HepG2 (cell line): Measurements from ENCODE around the gene PRR12. TPM values are rescaled to one million over a fixed set of nuclear protein-coding genes. Genes with fewer than 3 reads are reported as not detected.

Source experiments
- EHMT2 ChIP-seq: fragments of 200-600 bp; sonication (generic); IDR thresholded peaks from 2 replicates; pipeline ENCODE4 v1.7.0; 2017; ENCODE audit warnings: antibody characterized with exemption, low read depth, low read length, borderline replicate concordance
- SKI ChIP-seq: fragments of 450-650 bp; IDR thresholded peaks from one replicate; pipeline ENCODE4 v1.6.1; 2018; ENCODE audit warnings: mild to moderate bottlenecking; ENCODE audit not compliant: partially characterized antibody
- SYNCRIP ChIP-seq: fragments of 200-400 bp; formaldehyde crosslinking; IDR thresholded peaks from 2 replicates; pipeline ENCODE4 v1.6.1; 2018; ENCODE audit warnings: mild to moderate bottlenecking, low read depth, low read length; ENCODE audit not compliant: insufficient read depth
- U2AF2 ChIP-seq: fragments of 200-400 bp; formaldehyde crosslinking; IDR thresholded peaks from 2 replicates; pipeline ENCODE4 v1.6.1; 2017; ENCODE audit warnings: low read depth, mild to moderate bottlenecking, low read length
- ZNF274 ChIP-seq: sonication (generic); formaldehyde crosslinking; IDR thresholded peaks from 2 replicates; pipeline ENCODE4 v1.5.1; 2020; ENCODE audit warnings: mild to moderate bottlenecking, missing genetic modification reagents
- ZNF468 ChIP-seq: sonication (generic); formaldehyde crosslinking; IDR thresholded peaks from 2 replicates; pipeline ENCODE4 v1.8.0; 2022; ENCODE audit warnings: mild to moderate bottlenecking, moderate library complexity, missing genetic modification reagents
- ZNF550 ChIP-seq: sonication (generic); formaldehyde crosslinking; IDR thresholded peaks from 2 replicates; pipeline ENCODE4 v1.4.0; 2020; ENCODE audit warnings: mild to moderate bottlenecking, missing genetic modification reagents, borderline replicate concordance
- ZNF556 ChIP-seq: sonication (generic); formaldehyde crosslinking; IDR thresholded peaks from 2 replicates; pipeline ENCODE4 v1.4.0; 2020; ENCODE audit warnings: mild to moderate bottlenecking, missing genetic modification reagents, borderline replicate concordance
- ZNF678 ChIP-seq: sonication (generic); formaldehyde crosslinking; IDR thresholded peaks from 2 replicates; pipeline ENCODE4 v1.4.0; 2020; ENCODE audit warnings: mild to moderate bottlenecking, missing genetic modification reagents
- polyA plus RNA-seq, 8 experiments: library from polyadenylated mRNA; depleted of rRNA in 3 of 8; stranded (reverse) in 7 of 8; unstranded in 1 of 8; fragments of >200 nt; fragmentation: Illumina TruSeq in 4 of 8; extraction: Trizol in 4 of 8; gene quantifications; 2 replicates each; pipeline versions ENCODE4 v1.2.1 to v1.2.3, GENCODE V29; 2011 to 2016; ENCODE audit warnings: low read depth in 4 of 8, missing spikeins in 1 of 8, mixed read lengths in 1 of 8; ENCODE audit not compliant: insufficient read depth in 1 of 8
- total RNA-seq, 5 experiments: library from RNA; depleted of rRNA; stranded (reverse); fragments of >200 nt; fragmentation: Illumina TruSeq; extraction: Trizol; gene quantifications; 2 replicates each; pipeline ENCODE4 v1.2.3, GENCODE V29; 2016; ENCODE audit warnings: low read depth in 1 of 5
- TF ChIP-seq, protein P1 (sequence below): sonication (generic); formaldehyde crosslinking; conservative IDR thresholded peaks from 2 replicates; pipeline ENCODE4 v1.5.0; 2020; ENCODE audit warnings: missing genetic modification reagents
- TF ChIP-seq, protein P2 (sequence below): sonication (generic); formaldehyde crosslinking; IDR thresholded peaks from 2 replicates; pipeline ENCODE4 v1.5.0; 2020; ENCODE audit warnings: mild to moderate bottlenecking, missing genetic modification reagents, borderline replicate concordance
- TF ChIP-seq, protein P3 (sequence below): sonication (generic); formaldehyde crosslinking; IDR thresholded peaks from 2 replicates; pipeline ENCODE4 v1.4.0; 2020; ENCODE audit warnings: missing genetic modification reagents
- TF ChIP-seq, protein P4 (sequence below): sonication (generic); formaldehyde crosslinking; IDR thresholded peaks from 2 replicates; pipeline ENCODE4 v1.8.1; 2023; ENCODE audit warnings: mild to moderate bottlenecking, missing genetic modification reagents
- TF ChIP-seq, protein P5 (sequence below): sonication (generic); formaldehyde crosslinking; IDR thresholded peaks from 2 replicates; pipeline ENCODE4 v1.4.0; 2020; ENCODE audit warnings: missing genetic modification reagents

PRR12 gene
- total and polyA plus RNA-seq, 2 of the 13 experiments (the other 11 are each of a cell fraction or from before 2014, with no cell fraction given): 0.62 to 1.5 TPM

DNA sequence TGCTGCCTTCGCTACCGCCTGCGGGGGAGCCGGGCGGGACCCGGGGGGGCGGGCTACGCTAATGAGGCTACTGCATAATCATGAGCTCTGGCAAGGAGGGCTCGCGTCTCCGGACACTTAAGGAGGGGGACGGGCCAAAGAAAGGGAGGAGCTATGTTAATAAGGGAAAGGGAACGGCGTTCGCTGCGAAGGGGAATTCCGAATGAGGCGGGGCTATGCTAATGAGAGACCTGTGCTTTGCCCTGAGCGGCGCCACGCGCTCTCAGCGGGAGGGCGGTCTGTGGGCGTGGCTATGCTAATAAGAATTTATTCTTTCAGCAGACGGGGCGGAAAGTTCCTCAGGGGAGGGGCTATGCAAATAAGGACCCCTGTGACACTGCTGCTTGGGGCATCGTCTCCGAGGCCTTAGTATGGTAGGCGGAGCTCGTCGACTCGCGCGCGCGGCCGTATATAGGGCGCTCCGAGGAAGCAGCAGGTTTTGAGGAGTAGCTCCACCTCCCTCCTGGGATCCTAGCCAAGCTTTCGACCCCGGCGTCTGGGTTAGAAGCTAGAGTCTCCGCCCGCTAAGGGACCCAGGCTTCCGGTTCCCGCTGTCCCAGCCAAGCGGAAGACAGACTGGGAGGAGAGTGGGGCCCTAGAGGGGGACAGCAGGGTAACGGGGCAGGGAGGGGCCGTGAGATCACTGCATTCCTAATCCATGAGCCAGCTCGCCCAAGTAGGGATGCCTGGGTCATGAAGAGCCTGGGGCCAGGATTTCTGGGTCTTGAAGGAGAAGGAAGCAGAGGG is 49.3 kb downstream of the PRR12 start, which contains the start of gene RRAS (continued):
- TF ChIP-seq, protein P1, sequence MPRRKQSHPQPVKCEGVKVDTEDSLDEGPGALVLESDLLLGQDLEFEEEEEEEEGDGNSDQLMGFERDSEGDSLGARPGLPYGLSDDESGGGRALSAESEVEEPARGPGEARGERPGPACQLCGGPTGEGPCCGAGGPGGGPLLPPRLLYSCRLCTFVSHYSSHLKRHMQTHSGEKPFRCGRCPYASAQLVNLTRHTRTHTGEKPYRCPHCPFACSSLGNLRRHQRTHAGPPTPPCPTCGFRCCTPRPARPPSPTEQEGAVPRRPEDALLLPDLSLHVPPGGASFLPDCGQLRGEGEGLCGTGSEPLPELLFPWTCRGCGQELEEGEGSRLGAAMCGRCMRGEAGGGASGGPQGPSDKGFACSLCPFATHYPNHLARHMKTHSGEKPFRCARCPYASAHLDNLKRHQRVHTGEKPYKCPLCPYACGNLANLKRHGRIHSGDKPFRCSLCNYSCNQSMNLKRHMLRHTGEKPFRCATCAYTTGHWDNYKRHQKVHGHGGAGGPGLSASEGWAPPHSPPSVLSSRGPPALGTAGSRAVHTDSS (CRISPR knock-in tag): no peak
- TF ChIP-seq ZNF468 (CRISPR knock-in tag): no peak
- TF ChIP-seq SYNCRIP: no peak
- TF ChIP-seq, protein P2, sequence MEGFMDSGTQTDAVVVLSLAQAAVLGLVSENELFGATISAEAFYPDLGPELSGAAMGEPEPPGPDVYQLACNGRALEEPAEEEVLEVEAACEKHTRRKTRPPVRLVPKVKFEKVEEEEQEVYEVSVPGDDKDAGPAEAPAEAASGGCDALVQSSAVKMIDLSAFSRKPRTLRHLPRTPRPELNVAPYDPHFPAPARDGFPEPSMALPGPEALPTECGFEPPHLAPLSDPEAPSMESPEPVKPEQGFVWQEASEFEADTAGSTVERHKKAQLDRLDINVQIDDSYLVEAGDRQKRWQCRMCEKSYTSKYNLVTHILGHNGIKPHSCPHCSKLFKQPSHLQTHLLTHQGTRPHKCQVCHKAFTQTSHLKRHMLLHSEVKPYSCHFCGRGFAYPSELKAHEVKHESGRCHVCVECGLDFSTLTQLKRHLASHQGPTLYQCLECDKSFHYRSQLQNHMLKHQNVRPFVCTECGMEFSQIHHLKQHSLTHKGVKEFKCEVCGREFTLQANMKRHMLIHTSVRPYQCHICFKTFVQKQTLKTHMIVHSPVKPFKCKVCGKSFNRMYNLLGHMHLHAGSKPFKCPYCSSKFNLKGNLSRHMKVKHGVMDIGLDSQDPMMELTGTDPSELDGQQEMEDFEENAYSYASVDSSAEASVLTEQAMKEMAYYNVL (CRISPR knock-in tag): 0 out of 2 replicates have a peak, but pooled peaks have one; percentile 39
- peak; percentile 38; the same call in 1 of the 2 replicates for TF ChIP-seq ZNF274 (CRISPR knock-in tag)
- TF ChIP-seq, protein P3, sequence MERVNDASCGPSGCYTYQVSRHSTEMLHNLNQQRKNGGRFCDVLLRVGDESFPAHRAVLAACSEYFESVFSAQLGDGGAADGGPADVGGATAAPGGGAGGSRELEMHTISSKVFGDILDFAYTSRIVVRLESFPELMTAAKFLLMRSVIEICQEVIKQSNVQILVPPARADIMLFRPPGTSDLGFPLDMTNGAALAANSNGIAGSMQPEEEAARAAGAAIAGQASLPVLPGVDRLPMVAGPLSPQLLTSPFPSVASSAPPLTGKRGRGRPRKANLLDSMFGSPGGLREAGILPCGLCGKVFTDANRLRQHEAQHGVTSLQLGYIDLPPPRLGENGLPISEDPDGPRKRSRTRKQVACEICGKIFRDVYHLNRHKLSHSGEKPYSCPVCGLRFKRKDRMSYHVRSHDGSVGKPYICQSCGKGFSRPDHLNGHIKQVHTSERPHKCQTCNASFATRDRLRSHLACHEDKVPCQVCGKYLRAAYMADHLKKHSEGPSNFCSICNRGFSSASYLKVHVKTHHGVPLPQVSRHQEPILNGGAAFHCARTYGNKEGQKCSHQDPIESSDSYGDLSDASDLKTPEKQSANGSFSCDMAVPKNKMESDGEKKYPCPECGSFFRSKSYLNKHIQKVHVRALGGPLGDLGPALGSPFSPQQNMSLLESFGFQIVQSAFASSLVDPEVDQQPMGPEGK: peak; percentile 93
- TF ChIP-seq SKI: peak; percentile 81
- no peak for TF ChIP-seq EHMT2
- TF ChIP-seq ZNF550 (CRISPR knock-in tag): no peak
- no peak for TF ChIP-seq U2AF2
- no peak for TF ChIP-seq ZNF556 (CRISPR knock-in tag)
- TF ChIP-seq, protein P4, sequence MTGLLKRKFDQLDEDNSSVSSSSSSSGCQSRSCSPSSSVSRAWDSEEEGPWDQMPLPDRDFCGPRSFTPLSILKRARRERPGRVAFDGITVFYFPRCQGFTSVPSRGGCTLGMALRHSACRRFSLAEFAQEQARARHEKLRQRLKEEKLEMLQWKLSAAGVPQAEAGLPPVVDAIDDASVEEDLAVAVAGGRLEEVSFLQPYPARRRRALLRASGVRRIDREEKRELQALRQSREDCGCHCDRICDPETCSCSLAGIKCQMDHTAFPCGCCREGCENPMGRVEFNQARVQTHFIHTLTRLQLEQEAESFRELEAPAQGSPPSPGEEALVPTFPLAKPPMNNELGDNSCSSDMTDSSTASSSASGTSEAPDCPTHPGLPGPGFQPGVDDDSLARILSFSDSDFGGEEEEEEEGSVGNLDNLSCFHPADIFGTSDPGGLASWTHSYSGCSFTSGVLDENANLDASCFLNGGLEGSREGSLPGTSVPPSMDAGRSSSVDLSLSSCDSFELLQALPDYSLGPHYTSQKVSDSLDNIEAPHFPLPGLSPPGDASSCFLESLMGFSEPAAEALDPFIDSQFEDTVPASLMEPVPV: no peak
- TF ChIP-seq, protein P5, sequence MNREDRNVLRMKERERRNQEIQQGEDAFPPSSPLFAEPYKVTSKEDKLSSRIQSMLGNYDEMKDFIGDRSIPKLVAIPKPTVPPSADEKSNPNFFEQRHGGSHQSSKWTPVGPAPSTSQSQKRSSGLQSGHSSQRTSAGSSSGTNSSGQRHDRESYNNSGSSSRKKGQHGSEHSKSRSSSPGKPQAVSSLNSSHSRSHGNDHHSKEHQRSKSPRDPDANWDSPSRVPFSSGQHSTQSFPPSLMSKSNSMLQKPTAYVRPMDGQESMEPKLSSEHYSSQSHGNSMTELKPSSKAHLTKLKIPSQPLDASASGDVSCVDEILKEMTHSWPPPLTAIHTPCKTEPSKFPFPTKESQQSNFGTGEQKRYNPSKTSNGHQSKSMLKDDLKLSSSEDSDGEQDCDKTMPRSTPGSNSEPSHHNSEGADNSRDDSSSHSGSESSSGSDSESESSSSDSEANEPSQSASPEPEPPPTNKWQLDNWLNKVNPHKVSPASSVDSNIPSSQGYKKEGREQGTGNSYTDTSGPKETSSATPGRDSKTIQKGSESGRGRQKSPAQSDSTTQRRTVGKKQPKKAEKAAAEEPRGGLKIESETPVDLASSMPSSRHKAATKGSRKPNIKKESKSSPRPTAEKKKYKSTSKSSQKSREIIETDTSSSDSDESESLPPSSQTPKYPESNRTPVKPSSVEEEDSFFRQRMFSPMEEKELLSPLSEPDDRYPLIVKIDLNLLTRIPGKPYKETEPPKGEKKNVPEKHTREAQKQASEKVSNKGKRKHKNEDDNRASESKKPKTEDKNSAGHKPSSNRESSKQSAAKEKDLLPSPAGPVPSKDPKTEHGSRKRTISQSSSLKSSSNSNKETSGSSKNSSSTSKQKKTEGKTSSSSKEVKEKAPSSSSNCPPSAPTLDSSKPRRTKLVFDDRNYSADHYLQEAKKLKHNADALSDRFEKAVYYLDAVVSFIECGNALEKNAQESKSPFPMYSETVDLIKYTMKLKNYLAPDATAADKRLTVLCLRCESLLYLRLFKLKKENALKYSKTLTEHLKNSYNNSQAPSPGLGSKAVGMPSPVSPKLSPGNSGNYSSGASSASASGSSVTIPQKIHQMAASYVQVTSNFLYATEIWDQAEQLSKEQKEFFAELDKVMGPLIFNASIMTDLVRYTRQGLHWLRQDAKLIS (CRISPR knock-in tag): no peak
- 0 out of 2 replicates have a peak, but pooled peaks have one; percentile 59 for TF ChIP-seq ZNF678
